HK-2 (cell line): ENCODE measurements around the gene CEP68.
"Not testable (repeated sequence)": the region's sequence is repeated elsewhere in the genome, so short reads cannot be mapped to it uniquely, and the experiment has no call there.

ENCODE experiments used
- DNase-seq: peaks from one replicate; pipeline ENCODE4 v3.0.0-alpha.2; 2018; ENCODE audit not compliant: unreplicated experiment

The CEP68 gene

DNA sequence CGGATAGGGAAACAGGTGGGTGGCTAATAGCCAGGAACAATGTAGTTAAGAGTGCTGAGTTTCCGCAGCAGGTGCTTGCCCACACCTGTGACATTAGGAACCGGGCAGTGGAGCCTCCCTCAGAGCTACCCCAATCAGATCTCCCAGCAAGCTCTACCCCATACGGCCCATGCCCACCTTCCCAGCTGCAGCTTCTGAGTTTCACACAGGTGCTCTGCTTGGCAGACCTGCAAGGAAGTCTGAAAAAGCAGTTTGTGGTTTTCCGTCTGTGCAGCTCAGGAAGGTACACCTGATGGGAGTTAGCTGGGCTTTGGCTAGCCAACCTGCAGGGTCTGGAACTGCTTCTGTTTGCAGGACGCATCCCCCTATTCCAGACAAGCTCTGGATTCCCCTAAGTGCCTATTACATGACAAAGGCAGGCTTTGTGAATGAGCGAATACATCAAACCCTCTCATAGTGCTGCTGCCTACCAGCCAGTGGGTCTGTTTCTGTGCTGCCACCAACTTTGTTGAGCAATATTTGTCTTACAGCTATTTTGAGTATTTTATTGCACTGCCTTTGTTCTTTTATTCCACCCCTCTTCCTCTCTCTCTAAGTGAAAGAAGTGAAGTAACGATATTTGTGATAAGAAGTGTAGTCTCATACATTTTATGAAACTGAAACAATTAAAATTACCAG is 24.7 kb upstream of the CEP68 start:
- no peak for DNase-seq

DNA sequence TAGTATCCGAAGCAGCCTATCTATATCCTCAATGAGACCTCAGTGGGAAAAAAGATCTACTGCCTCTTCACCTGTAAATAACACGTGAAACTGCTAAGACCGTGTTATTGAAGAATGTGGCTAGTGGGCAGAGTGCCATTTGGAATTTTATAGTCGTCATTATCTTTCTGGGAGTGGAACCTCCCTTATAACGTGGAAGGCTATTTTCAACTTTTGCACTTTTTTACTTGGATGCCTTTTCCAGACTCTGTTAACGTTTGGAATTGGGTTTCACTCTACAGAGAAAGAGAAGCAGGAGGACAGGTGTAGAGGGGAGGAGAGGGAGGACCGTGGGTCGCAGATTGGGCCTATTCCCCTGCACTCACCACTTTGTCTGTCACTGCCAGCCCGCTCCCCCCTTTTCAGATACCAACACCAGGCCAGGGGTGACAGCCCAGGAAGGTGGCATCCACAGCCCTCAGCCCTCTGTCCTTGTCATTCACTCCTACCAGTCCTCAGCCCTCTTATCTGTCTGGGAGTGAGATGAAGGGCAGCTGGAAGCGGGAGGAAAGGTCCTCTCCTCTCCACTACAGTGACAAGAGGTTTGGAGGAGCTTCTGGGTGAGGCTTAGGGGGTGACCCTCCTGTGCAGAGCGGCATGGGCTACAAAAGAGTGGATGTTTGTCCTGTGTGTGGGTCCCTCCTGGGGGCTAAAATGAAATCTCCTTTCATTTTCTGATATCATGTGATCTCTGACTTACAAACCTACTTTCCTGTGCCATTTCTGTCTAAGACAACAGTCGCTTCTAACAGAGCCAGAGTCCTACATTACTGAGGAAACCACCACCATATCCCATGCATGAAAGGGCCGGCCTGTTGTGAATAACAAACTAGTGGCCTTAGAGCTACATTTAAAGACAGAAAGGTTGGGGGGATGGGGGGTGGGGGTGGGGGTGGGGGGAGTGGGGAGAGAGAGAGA is 23.9 kb upstream of the CEP68 start:
- DNase-seq: no peak

DNA sequence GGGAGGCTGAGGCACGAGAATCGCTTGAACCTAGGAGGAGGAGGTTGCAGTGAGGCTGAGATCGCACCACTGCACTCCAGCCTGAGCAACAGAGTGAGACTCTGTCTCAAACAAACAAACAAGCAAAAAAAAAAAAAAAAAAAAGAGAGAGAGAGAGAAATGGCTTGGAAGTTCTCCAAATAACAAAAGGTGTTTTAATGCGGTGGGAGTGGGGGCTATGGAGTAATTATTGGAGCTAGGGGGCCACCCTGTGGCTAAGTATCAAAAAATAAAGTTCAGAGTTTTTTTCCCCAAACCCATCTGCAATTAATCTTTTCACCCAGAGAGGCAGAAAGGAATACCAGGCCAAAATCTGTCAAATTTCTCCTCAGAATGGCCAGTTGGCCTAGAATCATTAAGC is 23.0 kb upstream of the CEP68 start:
- DNase-seq: no peak

DNA sequence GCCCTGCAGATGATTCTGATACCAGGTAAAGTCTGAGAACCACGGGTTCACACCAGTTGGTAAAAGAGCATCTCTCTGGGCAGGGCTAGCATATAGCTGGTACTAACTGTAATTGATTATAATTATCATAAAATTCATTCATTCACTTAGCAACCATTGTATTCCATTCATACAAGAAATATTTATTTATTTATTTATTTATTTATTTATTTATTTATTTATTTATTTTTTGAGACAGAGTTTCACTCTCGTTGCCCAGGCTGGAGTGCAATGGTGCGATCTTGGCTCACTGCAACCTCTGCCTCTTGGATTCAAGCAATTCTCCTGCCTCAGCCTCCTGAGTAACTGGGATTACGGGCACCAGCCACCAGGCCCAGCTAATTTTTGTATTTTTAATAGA is 22.5 kb upstream of the CEP68 start:
- DNase-seq: not testable (repeated sequence)

DNA sequence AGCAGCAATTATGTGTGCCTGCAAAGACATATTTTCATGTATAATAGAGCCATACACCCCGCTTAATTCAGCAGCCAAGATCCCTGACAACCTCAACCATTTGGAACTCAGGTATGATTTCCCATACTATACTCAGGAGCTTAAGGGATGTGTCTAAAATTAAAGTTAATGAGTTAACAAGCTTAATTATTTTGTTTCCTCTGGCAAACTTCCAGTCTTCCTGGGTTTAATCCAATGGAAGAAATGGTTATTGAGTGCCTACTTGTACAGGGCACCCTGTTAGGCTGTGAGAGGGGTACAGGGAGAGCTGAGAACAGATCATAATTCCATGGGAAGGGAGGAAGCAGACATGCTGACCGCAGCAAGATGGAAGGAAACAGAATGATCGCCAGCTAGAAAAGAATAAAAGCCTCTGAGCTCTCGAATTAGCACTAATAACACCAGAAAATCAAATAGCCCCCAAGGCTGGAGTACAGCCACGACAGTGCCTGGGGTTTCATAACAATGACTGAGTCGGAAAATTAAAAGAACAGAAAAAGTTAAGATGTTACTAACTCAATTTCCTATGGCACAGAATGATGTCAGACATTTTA is 20.8 kb upstream of the CEP68 start:
- DNase-seq: no peak

DNA sequence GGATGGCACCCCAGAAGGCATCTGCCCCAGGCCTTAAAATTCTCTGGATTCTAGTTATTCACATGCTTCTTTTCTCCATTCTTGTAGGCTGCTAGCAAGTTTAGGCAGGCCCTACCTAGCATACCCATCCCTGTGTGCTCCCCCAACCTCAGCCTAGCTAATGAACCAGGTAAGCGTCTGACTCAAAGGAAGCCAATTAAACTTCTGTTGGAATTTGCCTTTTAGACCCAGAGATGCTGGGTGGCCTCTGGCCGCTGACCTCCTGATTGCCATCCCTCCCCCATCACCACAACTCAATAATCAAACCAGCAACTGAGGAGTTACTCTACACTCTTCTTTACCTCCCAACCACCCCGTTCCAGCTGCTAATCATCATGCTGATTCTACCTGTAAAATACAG is 19.0 kb upstream of the CEP68 start:
- DNase-seq: no peak

DNA sequence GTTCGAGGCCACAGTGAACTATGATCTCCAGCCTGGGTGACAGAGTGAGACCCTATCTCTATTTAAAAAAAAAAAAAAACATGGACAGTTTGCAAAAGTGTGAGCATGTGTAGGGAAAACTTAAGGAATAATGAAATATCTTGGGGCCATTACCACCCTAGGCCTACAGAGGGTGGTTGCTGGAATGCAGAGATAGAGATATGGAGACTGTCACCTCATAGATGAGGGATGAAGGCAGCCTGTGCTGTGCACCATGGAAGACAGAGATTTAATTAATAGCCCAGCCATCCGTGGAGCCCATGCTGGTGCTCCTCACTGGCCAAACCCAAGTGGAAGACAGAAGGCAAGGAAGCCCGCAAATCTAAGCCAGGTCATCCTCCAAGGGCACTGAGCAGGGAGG is 16.6 kb upstream of the CEP68 start:
- DNase-seq: no peak

DNA sequence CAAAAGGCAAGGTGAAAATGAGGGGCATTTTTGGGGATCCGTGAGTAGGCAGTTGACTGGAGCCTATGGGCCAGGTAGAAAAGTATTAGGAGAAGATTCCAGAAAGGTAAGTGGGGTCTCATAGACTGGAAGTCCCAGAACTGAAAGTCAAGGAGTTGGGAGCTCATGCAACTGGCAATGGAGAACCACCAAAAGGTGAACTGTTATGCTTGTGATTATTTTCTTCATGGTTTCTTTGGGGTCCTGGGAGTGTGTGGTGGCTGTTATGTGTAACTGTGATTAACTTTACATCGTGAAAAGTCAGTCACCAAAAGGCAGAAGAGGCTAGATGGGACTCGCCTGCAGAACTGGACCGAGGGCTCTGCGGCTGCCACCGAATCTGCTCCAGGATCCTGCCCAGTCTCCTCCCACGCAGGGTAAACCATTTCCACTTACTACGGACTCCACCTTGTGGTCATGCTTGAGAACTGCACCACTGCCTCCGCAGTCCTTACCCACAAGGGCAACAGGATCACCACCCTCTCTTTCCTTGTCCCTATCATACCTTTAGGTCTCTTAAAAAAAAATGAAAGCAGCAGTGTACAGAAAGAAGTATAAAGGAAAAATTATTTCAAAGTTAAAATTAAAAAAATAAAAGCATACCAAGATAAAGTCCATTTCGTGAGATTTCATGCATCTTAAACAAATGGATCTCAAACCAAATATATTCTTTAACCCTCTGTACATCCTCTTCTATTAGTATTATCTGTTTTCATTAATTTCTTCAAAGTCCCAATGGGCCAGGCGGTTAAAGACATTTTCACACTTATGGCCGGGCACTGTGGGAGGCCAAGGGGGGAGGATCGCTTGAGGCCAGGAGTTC is 15.6 kb upstream of the CEP68 start:
- DNase-seq: peak; percentile 73

DNA sequence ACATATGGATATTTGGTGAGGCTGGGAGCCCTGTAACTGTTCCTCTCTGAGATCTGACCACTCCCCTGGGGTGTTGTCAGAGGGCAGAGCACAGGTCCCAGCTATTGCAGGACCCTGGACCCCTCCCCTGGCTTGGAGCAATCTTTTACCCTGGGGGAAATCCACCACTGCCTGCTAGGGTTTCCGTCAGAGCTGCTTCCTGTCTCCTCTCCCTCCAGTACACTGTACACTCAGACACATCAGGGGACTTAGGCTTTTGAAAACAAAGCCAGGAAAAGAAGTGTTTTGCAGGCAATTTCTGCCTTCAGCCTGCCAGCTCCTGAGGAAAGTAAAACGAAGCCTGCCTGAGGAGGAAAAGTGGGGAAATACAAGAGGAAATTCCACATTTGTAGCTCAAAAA is 13.2 kb upstream of the CEP68 start:
- DNase-seq: no peak

DNA sequence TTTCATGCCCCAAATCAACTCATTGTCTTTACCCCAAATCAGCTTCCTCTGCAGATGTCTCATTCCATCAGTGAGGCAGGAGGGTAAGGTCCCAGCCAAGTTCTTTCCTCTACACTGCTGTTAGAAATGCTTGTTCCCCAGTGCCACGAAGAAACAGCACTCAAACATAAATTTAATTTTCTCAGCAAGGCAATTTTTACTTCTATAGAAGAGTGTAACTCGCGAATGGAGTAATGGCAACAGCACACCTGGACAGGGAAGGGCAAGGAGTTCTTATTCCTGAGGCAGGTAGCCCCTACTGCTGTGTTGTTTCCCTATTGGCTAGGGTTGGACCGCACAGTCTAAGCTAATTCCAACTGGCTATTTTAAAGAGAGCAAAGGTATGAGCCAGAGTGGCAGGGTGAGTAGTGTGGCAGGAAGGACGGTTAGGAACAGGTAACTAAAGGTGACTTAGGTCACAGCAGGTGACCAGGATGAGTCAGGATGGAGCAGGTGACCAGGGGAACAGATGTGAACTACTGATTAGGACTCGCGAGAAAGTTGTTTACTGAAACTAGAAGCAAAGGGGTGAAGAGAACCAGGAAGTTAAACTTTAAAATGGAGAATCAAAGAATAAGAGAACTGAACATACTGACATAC is 12.0 kb upstream of the CEP68 start:
- DNase-seq: no peak

DNA sequence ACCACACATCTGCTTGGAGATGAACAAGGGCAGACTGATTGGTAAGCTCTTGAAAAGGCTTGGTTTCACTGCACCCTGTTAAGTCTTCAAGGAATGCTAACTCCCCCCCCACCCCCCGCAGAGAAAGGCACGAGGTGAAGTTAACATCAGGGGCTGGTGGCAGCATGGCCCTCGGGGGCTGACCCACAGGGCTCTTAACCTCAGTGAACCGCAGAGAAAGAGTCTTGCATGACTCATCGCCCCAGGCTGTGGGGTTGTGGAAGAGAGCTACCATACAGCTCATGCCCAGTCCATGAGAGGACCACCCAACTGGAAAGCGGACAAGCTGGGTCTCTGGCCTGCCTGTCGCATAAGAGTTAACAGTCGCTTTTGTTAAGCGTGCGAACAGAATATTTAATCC is 10.6 kb upstream of the CEP68 start:
- peak; percentile 77 for DNase-seq

DNA sequence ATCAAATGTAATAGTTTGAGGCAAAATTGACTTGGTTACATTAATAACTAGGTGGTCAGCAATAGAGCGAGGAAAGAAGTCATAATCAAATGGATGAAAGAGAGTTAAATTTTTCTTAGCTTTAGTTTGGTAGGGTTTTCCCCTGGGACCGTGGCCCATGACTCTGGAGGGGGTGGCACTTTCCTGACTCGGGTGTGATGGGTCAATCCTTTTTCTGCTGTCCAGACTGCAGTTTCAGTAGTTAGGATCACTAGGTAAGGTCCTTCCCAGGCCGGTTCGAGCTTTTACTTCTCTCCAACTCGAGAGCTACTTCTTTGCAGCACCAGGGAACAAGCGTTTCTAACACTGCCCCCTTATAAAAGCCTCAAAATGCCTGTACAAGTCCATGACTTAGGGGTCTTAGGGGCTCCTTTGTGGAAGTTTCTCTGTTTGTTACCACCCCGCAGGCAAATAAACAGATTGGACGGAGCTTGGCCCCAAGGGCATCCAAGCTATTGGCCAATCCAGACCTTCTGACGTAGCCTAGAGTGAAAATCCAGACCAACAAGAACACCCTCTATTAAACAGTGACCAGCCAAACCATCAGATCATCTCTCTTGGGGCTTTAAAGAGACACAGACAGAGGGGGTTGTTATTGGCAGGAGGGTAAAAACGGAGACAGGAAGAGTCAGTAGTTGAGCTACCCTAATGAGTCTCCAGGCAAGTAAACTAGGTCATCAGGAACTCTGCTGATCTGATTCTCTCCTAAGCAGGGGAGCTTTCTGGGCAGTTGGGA is 9.4 kb upstream of the CEP68 start:
- no peak for DNase-seq

DNA sequence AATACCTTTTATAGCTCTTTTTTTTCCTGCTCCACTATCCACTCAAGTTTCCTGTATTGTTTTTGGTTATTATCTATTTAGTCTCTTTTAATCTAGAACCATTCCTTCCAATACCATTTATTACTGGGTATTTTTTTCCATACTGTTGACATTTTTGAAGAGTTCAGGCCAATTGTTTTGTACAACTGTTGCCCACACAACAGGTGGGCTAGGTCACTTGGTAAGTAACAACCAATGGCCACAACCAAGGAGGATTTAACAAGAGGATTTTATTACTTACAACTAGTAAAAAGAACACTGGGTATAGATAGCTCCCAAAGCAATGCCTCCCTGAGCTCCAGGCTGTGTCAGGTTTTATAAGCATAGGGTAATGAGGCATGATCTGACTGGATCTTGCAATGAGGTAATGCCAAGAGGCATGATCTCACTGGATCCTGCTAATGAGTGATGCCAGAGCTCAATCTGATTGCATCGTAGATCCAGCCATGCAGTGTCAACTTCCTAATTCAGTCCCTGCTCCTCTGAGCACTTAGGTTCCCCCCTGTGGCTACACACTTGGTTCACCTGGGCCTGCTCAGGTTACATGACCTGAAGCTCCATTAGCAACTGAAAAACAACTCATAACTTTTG is 7.1 kb upstream of the CEP68 start:
- no peak for DNase-seq

DNA sequence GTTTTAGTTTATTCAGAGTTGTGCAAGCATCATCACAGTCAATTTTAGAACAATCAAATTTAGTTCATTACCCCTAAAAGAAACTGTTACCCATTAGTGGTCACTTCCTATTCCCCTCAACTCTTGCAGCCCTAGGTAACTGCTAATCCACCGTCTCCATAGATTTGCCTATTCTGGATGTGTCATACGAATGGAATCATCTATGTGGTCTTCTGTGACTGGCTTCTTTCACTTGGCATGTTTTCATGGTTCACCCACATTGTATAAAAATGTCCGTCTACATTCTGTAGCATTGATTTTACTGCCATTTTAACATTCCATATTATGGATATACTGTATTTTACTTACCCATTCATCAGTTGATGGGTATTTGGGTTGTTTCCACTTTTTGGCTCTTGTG is 5.3 kb upstream of the CEP68 start:
- no peak for DNase-seq

DNA sequence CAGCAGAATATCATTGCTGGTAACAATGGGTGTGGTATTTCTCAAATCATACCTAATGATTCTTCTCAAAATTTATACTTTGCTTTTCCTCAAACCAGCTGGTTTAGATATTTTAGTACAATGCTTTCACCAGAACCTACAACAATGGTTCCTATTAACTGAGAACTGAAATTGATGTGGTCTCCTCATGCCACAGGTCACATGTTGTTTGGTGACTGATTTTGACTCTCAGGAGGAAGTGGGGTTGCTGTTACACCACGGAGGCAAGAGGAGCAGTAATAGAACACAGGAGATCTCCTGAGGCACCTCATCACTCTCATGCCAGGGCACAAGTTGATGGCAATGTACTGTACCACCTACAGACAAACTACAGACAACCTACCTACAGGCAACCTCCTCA is 3.0 kb upstream of the CEP68 start:
- DNase-seq: no peak

DNA sequence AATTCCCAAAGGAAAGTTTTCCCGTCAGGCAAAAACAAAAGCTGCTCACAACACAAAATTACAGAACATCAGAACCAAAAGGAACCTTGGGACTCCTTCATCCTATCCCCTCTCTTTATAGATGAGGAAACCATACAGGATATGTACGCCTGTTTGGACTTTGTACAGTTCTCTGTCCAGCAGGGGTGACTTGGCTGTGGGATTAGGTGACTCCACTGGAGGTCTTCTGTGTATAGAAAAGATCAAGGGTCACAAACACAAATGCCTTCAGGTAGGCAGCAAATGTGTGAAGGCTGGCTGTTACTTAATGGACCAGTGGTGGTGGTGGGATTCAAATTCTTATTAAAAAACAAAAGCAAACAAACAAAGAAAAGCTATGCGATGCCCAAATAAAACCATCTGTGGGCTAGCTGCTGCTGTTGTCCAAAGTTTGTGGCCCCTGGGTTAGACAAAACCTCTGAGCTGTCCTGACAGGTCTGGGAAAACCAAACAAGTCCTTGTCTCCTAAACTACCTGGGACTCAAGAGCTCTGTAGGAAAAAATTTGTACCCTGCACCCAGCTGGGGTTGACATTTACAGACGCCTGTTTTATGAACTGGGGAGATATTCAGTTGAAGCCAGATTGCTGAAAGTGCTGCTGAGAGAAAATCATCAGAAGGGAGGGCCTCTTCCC is 1.3 kb upstream of the CEP68 start:
- no peak for DNase-seq

DNA sequence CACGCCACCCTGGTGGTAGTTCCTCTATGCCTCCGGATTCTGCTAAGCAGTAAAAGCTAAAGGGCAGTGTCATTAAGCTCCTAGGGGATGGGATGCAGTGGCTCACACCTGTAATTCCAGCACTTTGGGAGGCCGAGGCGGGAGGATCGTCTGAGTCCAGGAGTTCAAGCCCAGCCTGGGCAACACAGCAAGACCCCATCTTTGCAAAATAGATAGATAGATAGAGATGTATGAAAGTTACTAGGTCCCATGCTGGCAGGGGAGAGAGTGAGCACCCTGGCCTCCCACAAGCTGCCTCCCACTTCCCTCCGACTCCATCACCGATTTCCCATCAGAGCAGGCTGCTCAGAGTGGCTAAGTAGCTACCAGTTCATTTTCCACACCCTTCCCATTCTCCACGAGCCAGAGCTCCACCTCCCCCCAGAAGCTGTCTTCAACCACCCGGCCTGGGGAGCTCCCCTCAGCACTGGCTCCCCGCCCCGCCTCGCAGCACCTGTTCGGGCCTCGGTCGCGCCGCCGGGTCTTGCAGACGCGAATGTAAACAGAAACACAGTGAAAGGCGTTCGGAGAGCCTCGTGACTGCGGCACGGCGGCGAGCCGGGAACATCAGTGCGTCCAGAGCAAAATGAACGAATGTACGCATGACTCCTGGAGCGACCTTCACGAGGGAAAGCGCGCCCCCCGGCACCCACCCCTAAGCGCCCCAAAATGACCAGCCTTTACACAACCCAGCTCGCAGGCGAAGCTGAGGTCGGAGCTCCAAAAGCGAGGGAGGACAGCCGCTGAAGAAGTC is 598 bp upstream of the CEP68 start:
- no peak for DNase-seq

DNA sequence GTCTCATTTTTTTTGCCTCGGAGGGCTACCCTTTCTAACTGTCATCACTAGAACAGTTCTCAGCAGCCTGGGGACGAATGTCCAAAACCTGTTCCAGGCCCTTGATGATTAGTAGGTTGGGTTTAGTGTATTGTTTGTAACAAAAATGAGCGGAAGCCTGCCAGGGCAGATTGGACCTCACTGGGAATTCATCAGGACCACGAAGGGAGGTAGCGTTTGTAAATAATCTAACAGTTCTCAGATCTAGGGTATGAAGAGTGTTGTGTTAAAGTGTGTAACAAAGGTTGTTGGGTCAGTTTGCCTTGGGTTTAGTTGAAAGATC is 799 bp downstream of the CEP68 start:
- DNase-seq: no peak
